ENCODE measurements around the gene EMD. TPM values are rescaled to one million over a fixed set of nuclear protein-coding genes. Genes with fewer than 3 reads are reported as not detected.
A peak's percentile ranks its signal among the peaks of the same experiment; 100 is the strongest.

Gene EMD
- total RNA-seq, 4 donors from 2014 or later, result 21.7 to 31.4 (median 26.6) TPM

- H3K36me3 ChIP-seq, result peaks cover 0 to 14% (median 0%) of the 10 kb centered on the region in 3 donors
- no peak for TF ChIP-seq POLR2A (IDR thresholded peaks at IDR 0.05)
- TF ChIP-seq CTCF (IDR thresholded peaks at IDR 0.05), result no peak
- H3K27ac ChIP-seq, result no peak overlapping the region
- H3K4me1 ChIP-seq, result peaks cover 0 to 7% (median 0%) of the 10 kb centered on the region in 4 donors
- no peak for DNase-seq
- H3K9me3 ChIP-seq, result no peaks in the 10 kb centered on the region
- H3K27me3 ChIP-seq, result no peaks in the 10 kb centered on the region
- H3K4me3 ChIP-seq, result no peak overlapping the region
Observed at GRCh38 chrX:154404625-154405192, 25.6 kb downstream of the EMD start.

GRCh38 chrX:154408659-154409221, 29.6 kb downstream of the EMD start:
- H3K4me3 ChIP-seq, result peak overlapping the region; percentile 14 to 51 (median 31)
- TF ChIP-seq POLR2A (IDR thresholded peaks at IDR 0.05) (peak in 1 of 2 donors; percentile 21), CTCF (IDR thresholded peaks at IDR 0.05) (no peak)
- H3K27me3 ChIP-seq, result no peaks in the 10 kb centered on the region
- DNase-seq, result no peak
- no peaks in the 10 kb centered on the region for H3K4me1 ChIP-seq
- H3K27ac ChIP-seq, result peak overlapping the region; percentile 60 to 85 (median 76)
- no peaks in the 10 kb centered on the region for H3K36me3 ChIP-seq
- no peaks in the 10 kb centered on the region for H3K9me3 ChIP-seq

DNA sequence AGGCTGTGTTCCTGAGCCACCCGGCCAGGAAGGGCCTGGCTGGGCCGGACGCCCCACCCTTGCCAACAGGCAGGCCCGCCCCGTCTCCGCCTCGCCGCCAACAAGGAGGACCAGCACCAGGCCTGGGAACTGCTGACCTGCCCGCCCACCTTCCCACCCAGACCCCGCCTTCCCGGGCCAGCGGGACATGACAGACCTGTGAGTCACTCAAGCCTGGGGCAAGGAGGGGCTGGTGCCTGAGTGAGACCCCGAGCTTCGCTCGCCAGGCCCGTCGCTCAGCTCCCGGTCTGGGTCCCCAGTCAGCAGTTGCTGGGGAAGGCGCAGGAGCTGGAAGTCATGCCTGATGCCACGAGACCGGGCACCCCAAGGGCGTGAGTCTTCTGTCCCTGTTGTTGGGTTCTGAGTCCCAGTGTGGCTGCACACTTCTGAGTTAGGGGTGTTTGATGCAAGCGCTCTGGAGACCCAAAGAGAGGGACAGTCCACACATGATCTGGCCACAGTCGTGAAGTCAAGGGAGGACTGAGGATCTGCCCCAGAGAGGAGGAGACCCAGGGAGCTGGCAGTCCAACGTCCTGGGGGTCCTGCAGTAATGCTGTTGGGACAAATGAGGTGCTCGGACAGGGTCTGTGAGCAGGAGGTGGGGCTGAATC, 30.3 kb downstream of the EMD start, which contains the start of gene DNASE1L1:
DNASE1L1 (minus strand) TSS at position 33 of the 650 bp plus-strand sequence. CDS start 3,686 bp downstream, outside the sequence.
- Histone ChIP-seq H3K27ac (peak within 1 kb of the TSS; percentile 60 to 85 (median 76)), H3K4me3 (peak within 1 kb of the TSS; percentile 14 to 51 (median 31)), H3K27me3 (no peaks in the 10 kb centered on the region), H3K36me3 (no peaks in the 10 kb centered on the region), H3K4me1 (no peaks in the 10 kb centered on the region), H3K9me3 (no peaks in the 10 kb centered on the region)
- peak in 1 of 2 donors; percentile 45 for TF ChIP-seq POLR2A (IDR thresholded peaks at IDR 0.05)
- TF ChIP-seq CTCF (IDR thresholded peaks at IDR 0.05), result no peak
- peak; percentile 55 to 90 (median 88) for DNase-seq

DNA sequence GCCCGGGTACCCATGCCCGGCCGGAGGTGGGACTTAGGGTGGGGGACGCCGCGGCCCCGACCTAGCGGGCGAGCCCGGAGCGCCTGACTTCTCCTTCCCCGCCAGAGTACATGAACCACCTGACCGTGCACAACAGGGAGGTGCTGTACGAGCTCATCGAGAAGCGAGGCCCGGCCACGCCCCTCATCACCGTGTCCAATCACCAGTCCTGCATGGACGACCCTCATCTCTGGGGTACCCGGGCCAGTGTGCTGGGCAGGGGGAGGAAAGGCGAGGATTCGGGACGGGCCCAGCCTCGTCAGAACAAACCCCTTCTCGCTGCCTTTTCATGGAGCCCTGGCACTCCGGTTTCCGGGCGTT, 32.9 kb downstream of the EMD start:
- peak overlapping the region; percentile 89 to 98 (median 92) for H3K27ac ChIP-seq
- no peaks in the 10 kb centered on the region for H3K36me3 ChIP-seq
- TF ChIP-seq POLR2A (IDR thresholded peaks at IDR 0.05) (peak; percentile 28 to 40), CTCF (IDR thresholded peaks at IDR 0.05) (no peak)
- peak; percentile 74 to 88 (median 79) for DNase-seq
- no peaks in the 10 kb centered on the region for H3K27me3 ChIP-seq
- H3K9me3 ChIP-seq, result no peaks in the 10 kb centered on the region
- peak overlapping the region; percentile 60 to 93 (median 74) for H3K4me3 ChIP-seq
- no peaks in the 10 kb centered on the region for H3K4me1 ChIP-seq

GRCh38 chrX:154412468-154412867, 33.4 kb downstream of the EMD start:
- peak in 2 of 3 donors; percentile 58 to 69 for DNase-seq
- TF ChIP-seq CTCF (IDR thresholded peaks at IDR 0.05) (no peak), POLR2A (IDR thresholded peaks at IDR 0.05) (no peak)
- Histone ChIP-seq H3K9me3 (no peaks in the 10 kb centered on the region), H3K4me3 (peak overlapping the region; percentile 60 to 93 (median 74)), H3K36me3 (no peaks in the 10 kb centered on the region), H3K27ac (peak overlapping the region; percentile 89 to 98 (median 92)), H3K27me3 (no peaks in the 10 kb centered on the region), H3K4me1 (no peaks in the 10 kb centered on the region)
